ENCODE data around the gene RBM47.
A peak's percentile ranks its signal among the peaks of the same experiment; 100 is the strongest.

RBM47 gene

GRCh38 chr4:40484346-40485090 lies 145.1 kb downstream of the RBM47 start:
- H3K4me1 ChIP-seq (ENCODE audit: control insufficient read depth in 1 of 2, insufficient read depth in 1 of 2, low read depth in 1 of 2, low read length in 1 of 2) = peaks cover 30 to 33% of the 10 kb centered on the region in 2 experiments
- TF ChIP-seq, protein P1, sequence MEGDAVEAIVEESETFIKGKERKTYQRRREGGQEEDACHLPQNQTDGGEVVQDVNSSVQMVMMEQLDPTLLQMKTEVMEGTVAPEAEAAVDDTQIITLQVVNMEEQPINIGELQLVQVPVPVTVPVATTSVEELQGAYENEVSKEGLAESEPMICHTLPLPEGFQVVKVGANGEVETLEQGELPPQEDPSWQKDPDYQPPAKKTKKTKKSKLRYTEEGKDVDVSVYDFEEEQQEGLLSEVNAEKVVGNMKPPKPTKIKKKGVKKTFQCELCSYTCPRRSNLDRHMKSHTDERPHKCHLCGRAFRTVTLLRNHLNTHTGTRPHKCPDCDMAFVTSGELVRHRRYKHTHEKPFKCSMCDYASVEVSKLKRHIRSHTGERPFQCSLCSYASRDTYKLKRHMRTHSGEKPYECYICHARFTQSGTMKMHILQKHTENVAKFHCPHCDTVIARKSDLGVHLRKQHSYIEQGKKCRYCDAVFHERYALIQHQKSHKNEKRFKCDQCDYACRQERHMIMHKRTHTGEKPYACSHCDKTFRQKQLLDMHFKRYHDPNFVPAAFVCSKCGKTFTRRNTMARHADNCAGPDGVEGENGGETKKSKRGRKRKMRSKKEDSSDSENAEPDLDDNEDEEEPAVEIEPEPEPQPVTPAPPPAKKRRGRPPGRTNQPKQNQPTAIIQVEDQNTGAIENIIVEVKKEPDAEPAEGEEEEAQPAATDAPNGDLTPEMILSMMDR (IDR thresholded peaks at IDR 0.05) = no peak
- H3K27me3 ChIP-seq = no peaks in the 10 kb centered on the region
- peaks cover 5% of the 10 kb centered on the region for H3K36me3 ChIP-seq
- H3K27ac ChIP-seq = peak overlapping the region; percentile 31
- no peak overlapping the region for H3K4me3 ChIP-seq (ENCODE audit: low read depth in 1 of 2, low read length in 1 of 2)
- H3K9me3 ChIP-seq = no peaks in the 10 kb centered on the region

DNA sequence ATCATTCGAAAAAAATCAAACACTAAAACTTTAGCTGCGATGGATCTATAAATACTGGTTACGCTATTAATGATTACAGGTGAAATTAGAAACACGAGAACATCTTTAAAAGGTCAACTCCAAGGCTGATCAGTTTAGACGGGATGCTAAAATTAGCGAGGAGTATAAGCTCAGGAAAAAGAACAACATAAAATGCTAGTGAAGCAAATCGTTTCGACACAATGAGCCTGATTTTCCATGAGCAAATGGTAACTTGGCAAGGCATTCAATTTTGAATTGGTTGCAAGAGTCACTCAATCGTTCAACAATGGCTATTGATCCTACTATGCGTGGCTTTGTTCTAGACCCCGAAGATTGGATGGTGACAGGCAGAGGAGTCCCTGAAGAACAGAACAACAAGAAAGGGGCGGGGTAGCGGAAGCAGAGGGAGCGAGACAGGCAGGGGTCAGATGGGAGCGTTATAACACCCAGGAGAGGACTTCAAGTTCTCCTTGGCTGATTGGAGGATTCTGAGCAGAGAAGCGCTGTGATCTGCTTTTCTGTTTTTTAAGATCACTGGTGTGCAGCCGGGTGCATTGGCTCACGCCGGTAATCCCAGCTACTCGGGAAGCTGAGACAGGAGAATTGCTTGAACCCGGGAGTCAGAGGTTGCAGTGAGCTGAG lies 146.5 kb downstream of the RBM47 start:
- Histone ChIP-seq H3K27me3 (no peaks in the 10 kb centered on the region), H3K9me3 (no peaks in the 10 kb centered on the region), H3K36me3 (peaks cover 5% of the 10 kb centered on the region), H3K4me1 (ENCODE audit: control insufficient read depth in 1 of 2, insufficient read depth in 1 of 2, low read depth in 1 of 2, low read length in 1 of 2) (peaks cover 30 to 33% of the 10 kb centered on the region in 2 experiments), H3K4me3 (ENCODE audit: low read depth in 1 of 2, low read length in 1 of 2) (no peak overlapping the region), H3K27ac (no peak overlapping the region)
- TF ChIP-seq, protein P1 (IDR thresholded peaks at IDR 0.05) = no peak

- H3K27ac ChIP-seq = no peak overlapping the region
- no peak overlapping the region for H3K4me3 ChIP-seq (ENCODE audit: low read depth in 1 of 2, low read length in 1 of 2)
- no peaks in the 10 kb centered on the region for H3K27me3 ChIP-seq
- H3K36me3 ChIP-seq = peaks cover 5% of the 10 kb centered on the region
- TF ChIP-seq, protein P1 (IDR thresholded peaks at IDR 0.05) = no peak
- peaks cover 26 to 27% of the 10 kb centered on the region in 2 experiments for H3K4me1 ChIP-seq (ENCODE audit: control insufficient read depth in 1 of 2, insufficient read depth in 1 of 2, low read depth in 1 of 2, low read length in 1 of 2)
- H3K9me3 ChIP-seq = no peaks in the 10 kb centered on the region
These were observed 147.7 kb downstream of the RBM47 start for GRCh38 chr4:40481977-40482376.

- TF ChIP-seq, protein P1 (IDR thresholded peaks at IDR 0.05) = no peak
- no peaks in the 10 kb centered on the region for H3K27me3 ChIP-seq
These were observed 149.4 kb downstream of the RBM47 start for GRCh38 chr4:40480291-40480690.

DNA sequence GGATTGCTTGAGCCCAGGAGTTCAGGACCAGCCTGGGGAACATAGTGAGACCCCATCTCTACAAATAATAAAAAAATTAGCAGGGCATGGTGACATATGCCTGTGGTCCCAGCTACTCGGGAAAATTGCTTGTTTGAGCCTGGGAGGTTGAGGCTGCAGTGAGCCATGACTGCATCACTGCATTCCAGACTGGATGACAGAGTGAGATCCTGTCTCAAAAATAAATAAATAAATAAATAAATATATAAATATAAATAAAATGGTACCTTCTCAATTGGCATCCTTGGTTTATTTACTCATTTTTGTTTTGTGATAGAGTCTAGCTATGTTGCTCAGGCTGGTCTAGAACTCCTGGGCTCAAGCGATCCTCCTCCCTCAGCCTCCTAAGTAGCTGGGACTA lies 150.3 kb downstream of the RBM47 start:
- Histone ChIP-seq H3K4me3 (ENCODE audit: low read depth in 1 of 2, low read length in 1 of 2) (no peak overlapping the region), H3K27ac (no peak overlapping the region), H3K27me3 (no peaks in the 10 kb centered on the region), H3K9me3 (no peaks in the 10 kb centered on the region), H3K36me3 (peaks cover 8% of the 10 kb centered on the region), H3K4me1 (ENCODE audit: control insufficient read depth in 1 of 2, insufficient read depth in 1 of 2, low read depth in 1 of 2, low read length in 1 of 2) (peaks cover 3% of the 10 kb centered on the region in 2 experiments)
- TF ChIP-seq, protein P1 (IDR thresholded peaks at IDR 0.05) = no peak

More at GRCh38 chr4:40480291-40480690, 149.4 kb downstream of the RBM47 start:
- Histone ChIP-seq H3K4me1 (ENCODE audit: control insufficient read depth in 1 of 2, insufficient read depth in 1 of 2, low read depth in 1 of 2, low read length in 1 of 2) (peaks cover 12% of the 10 kb centered on the region in 2 experiments), H3K36me3 (peaks cover 8% of the 10 kb centered on the region), H3K27ac (no peak overlapping the region), H3K4me3 (ENCODE audit: low read depth in 1 of 2, low read length in 1 of 2) (no peak overlapping the region), H3K9me3 (no peaks in the 10 kb centered on the region)
